ENCODE results near the gene RIPOR3. TPM values are rescaled to one million over a fixed set of nuclear protein-coding genes. Genes with fewer than 3 reads are reported as not detected.
A peak's percentile ranks its signal among the peaks of the same experiment; 100 is the strongest.

RIPOR3 gene
- total and polyA plus RNA-seq, 12 donors: 1.6 to 50.2 (median 3.3) TPM

GRCh38 chr20:50722424-50723155 lies 31.2 kb upstream of the RIPOR3 start:
- DNase-seq (no peak), ATAC-seq (no peak)
- intact Hi-C loops (cut with DNase I): loop anchor here in 1 of 10 donors (5.0 kb wide), 1 partner anchor 60 kb away; no protein-coding TSS in a partner anchor
- Histone ChIP-seq H3K4me3 (no peak overlapping the region), H3K9me3 (no peaks in the 10 kb centered on the region), H3K36me3 (no peaks in the 10 kb centered on the region), H3K27me3 (no peaks in the 10 kb centered on the region), H3K27ac (peak overlapping the region; percentile 51 to 88 (median 74)), H3K4me1 (peaks cover 8 to 39% (median 20%) of the 10 kb centered on the region in 9 donors)
- WGBS, 2 donors: 92% methylated on average over 10 of the region's 10 CpGs
- no peak for TF ChIP-seq CTCF (IDR thresholded peaks at IDR 0.05)

GRCh38 chr20:50721881-50722281 lies 30.5 kb upstream of the RIPOR3 start:
- intact Hi-C loops (cut with DNase I): loop anchor here in 1 of 10 donors (5.0 kb wide), 1 partner anchor 60 kb away; no protein-coding TSS in a partner anchor
- 50 to 55% methylated on average over 9 of the region's 9 CpGs for WGBS, 2 donors
- no peak for TF ChIP-seq CTCF (IDR thresholded peaks at IDR 0.05)

GRCh38 chr20:50720582-50720981 lies 29.2 kb upstream of the RIPOR3 start:
- H3K4me1 ChIP-seq: peaks cover 8 to 37% (median 16%) of the 10 kb centered on the region in 9 donors
- H3K27ac ChIP-seq: no peak overlapping the region
- DNase-seq: no peak
- no peak for TF ChIP-seq CTCF (IDR thresholded peaks at IDR 0.05)
- no peak overlapping the region for H3K4me3 ChIP-seq
- no peaks in the 10 kb centered on the region for H3K27me3 ChIP-seq
- ATAC-seq: no peak
- intact Hi-C loops (cut with DNase I): loop anchor here in 1 of 10 donors (5.0 kb wide), 1 partner anchor 58 kb away; no protein-coding TSS in a partner anchor
- no peaks in the 10 kb centered on the region for H3K9me3 ChIP-seq
- no peaks in the 10 kb centered on the region for H3K36me3 ChIP-seq

More at GRCh38 chr20:50721881-50722281, 30.5 kb upstream of the RIPOR3 start:
- Histone ChIP-seq H3K27ac (peak overlapping the region; percentile 51 to 88 (median 74)), H3K4me3 (no peak overlapping the region), H3K36me3 (no peaks in the 10 kb centered on the region), H3K4me1 (peaks cover 8 to 39% (median 20%) of the 10 kb centered on the region in 9 donors), H3K27me3 (no peaks in the 10 kb centered on the region), H3K9me3 (no peaks in the 10 kb centered on the region)
- DNase-seq (peak; percentile 49 to 52), ATAC-seq (peak; percentile 63 to 93 (median 84))

GRCh38 chr20:50720026-50720425 lies 28.7 kb upstream of the RIPOR3 start:
- intact Hi-C loops (cut with DNase I): loop anchor here in 1 of 10 donors (5.0 kb wide), 1 partner anchor 58 kb away; no protein-coding TSS in a partner anchor

More at GRCh38 chr20:50720026-50720425, 28.7 kb upstream of the RIPOR3 start:
- TF ChIP-seq CTCF (IDR thresholded peaks at IDR 0.05): no peak
- Histone ChIP-seq H3K9me3 (no peaks in the 10 kb centered on the region), H3K27me3 (no peaks in the 10 kb centered on the region), H3K27ac (peak overlapping the region in 1 of 10 donors; percentile 15), H3K4me1 (peaks cover 5 to 32% (median 11%) of the 10 kb centered on the region in 9 donors), H3K4me3 (no peak overlapping the region), H3K36me3 (no peaks in the 10 kb centered on the region)
- WGBS, 2 donors: 71 to 77% methylated on average over 5 of the region's 5 CpGs
- DNase-seq (no peak), ATAC-seq (no peak)
